HG02852 (cell line): ENCODE data around the gene C1QL1.

Experiments
- ATAC-seq: cut with Tn5 transposase; IDR thresholded peaks from one replicate; pipeline ENCODE4 v1.9.1; 2021; ENCODE audit warnings: mild to moderate bottlenecking, moderate library complexity; ENCODE audit not compliant: unreplicated experiment

Gene C1QL1

DNA sequence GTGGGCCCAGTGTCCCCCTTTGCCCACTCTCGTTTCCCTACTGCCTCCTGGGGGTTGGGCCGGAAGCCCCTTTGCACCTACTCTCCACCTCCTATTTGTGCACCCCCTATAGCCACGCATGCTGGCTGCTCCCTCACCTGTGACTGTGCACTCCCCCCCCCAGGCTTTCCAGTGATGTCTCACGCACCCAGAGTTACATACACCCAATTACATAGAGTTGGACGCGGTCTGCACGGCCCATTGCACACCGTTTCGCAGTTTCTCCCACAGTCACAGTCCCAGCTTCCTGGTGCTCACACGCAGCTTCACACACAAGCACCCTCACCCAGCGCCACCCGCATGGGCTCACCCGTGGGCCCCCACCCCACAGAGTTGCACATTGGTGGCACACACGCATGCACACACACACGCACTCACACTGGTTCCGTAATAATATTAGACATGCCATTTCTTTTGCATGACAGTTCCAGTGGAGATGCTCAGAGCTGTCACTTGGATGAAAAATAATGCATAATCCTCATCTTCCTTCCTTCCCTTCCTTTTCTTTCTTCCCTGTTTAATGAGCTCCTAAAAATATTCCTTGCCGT, 21.5 kb upstream of the C1QL1 start:
- no peak for ATAC-seq

DNA sequence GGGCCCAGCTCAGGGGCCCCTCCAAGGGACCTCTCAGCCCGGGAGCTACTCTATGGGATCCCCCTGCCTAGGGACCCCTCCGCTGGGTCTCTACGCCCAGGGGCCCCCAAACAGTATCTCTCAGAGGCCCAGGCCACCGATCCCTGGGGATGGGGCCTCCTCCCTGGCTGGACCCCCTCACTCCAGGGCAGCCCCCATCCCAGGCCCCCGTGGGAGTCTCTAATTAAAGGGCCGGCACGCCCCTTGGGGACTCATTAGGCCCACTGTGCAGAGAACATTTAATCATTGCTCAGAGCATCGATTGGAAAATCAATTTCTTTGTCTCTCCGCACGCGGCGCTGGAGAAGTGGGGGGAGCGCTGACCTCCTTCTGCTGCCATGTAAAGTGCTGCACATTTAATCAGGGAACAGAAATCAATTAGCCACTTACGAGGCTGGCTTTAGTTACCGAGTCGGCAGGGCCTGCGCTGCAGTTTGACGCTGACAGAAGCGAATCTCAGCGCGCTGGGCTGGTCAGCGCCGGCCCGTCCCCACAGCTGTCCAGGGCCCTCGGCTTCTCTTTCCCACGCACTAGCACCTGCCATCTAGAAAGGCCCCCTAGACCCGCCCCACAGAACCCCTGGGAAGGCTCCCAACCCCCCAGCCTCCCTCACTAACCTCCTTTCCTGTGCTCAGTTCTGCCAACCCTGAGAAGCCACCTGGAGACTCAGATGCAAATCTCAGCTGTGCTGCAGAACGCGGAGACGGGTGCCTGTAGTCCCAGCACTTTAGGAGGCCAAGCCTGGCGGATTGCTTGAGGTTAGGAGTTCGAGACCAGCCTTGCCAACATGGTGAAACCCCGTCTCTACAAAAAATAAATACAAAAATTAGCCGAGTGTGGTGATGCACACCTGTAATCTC, 20.2 kb upstream of the C1QL1 start:
- no peak for ATAC-seq

DNA sequence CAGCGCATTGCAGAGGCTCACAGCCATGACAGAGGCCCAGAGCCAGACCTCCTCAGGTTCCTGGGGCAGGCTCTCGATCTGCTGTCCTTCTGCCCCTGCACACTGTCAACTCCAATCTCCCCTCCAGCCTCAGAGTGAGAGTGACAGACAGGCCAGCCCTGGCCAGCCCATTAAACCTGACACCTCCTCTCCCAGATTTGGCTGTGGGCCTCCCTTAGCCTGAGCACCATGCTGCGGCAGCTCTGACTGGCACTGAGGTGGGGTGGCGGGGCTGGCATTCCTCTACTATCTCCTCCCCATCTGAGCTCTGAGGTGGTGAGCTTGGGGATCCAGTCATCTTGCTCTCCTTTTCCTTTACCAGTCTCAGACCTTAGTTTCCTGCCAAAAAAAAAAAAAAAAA, 15.5 kb upstream of the C1QL1 start:
- ATAC-seq, result no peak

DNA sequence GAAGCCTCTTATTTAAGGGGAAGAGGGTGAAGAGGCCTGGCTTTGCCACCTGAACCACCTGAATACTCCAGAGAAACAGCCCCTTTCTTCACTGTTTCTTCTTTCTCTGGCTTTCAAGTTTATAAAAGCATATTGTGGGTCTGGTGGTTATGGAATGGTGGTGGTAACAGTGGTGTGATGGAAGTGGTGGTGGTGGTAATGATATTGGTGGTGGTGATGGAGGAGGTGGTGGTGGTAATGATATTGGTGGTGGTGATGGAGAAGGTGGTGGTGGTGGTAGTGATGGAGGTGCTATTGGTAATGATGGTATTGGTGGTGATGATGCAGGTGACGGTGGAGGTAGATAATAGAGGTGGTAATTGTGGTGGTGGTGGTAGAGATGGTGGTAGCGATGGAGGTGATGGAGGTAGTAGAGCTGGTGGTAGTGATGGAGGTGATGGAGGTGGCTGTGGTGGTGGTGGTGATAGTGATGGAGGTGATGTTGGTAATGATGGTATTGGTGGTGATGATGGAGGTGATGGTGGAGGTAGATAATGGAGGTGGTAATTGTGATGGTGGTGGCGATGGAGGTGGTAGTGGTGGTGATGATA, 14.1 kb upstream of the C1QL1 start:
- ATAC-seq, result no peak

DNA sequence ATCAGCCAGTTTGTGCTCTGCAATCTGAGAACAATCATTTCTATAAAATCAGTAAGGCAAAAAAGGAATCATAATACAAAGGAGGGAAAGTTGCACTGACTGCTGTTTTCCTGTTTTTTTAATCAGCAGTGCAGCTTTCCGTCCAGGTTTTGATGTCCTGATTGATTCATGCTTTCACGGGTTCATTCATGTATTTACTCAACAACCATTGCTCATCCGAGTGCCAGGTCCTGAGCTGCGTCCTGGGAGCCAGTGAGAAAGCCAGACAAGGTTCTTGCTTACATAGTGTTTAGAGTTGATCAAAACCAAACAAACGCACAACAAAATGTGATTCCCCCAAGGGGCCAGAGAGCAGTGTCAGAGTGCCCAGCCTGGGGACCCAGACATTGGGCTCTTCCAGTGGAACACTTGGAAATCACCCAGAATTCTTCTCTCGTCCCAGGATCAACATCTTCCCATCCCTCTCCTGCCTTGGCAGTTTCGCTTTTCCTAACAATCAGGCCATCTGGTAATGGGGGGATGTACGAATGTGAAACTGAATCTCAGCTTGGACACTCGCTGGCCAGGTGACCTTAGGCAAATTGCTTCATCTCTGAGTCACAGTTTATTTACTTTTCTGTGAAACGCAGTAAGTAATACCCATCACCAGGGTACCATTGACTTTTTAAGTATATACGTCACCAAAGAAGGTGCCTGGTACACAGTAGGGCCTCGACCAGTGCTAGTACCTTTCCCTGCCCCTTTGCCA, 13.3 kb upstream of the C1QL1 start:
- no peak for ATAC-seq

DNA sequence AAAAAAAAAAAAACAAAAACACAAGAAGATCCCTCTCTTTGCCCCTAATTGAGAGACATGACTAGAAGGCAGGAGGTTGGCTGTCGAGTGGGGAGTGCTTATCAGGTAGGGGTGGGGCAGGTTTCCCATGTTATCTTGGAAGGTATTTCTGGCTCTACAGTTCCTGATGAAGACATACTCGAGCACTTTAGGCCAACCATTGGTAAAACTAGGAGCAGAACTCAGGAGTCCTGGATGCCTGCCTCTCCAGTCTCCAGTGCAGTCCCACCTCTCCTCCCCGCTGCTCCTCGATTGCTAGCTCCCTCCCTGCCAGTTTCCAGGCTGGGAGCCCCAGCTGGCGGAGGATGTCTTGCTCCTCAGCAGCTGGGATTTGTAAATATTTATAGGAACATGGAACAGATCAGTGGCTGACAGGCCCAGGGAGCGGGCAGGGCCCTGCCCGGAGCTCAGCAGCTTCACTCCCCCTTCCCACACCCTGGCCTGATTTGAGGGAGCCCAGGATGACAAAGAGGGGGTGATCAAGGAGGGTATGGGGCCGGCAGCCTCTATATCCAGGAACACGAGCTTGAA, 11.4 kb upstream of the C1QL1 start:
- no peak for ATAC-seq

DNA sequence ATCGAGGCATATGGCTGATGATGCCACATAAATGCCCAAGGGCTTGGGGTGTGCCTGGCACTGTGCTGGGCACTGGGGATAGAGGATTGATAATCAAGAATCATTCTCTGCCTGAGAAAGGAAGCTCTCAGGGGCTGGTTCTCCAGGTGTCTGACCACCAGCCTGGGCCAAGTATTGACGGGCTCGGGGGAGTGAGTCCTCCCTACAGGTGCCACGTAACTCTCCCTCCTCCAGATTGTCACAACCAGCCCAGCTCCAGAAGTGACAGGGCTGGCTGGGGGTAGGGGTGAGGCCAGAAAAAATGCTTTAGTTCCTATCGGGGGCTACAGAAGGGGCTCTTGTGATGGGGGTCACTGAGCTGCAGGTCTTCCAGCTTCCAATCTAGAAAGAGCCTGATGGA, 10.7 kb upstream of the C1QL1 start:
- ATAC-seq, result no peak

DNA sequence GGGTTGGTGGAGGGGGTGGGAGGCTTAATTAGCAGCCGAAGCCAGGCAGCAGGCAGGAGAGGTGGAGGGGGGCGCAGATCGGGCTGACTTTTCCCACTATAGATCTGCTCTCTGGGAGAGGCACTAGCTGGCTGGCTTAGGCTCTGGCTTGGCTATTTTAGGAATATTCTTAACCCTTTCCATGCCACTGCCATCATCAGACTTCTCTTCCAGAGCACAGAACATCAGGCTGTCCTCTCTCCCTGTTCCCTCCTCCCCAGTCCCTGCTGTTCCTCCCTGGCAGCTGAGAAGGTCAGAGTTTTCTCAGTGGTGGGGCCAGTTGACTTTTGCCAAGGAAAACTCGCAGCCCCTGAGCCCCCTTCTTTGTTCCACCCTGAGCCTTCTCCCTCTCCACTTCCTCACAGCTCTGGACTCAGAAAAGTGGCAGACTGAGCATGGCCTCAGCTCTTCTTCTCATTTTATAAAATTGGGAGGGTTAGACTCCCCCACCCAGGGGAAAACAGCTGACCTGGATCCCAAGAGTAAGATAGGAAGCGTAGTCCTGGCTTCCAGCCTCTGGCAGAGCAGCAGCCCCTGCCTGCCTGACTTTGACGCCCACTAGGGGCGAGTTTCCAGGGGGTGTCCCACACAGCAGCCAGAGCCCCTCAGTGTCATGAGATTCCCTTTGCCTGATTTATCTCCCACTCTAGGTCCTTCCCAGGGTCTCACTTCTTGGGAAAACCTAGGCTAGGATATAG, 9.9 kb upstream of the C1QL1 start:
- ATAC-seq, result no peak

DNA sequence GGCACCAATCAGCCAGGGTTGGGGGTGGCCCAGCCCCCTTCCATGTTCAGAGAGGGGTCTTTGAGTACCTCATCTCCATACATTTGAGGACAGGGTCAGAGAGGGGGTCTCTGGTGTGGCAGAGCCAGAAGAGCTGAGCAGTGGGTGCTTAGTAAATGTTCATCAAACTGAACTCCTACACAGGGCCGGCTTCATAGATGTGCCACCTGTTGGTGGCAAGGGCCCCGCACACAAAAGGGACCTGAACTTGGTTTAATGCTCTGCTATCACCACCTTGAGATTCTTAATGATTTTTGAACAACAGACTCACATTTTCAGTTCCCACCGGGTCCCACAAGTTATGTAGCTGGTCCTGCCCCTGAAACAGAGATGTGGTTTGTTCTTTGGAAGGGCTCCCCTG, 9.0 kb upstream of the C1QL1 start:
- no peak for ATAC-seq

DNA sequence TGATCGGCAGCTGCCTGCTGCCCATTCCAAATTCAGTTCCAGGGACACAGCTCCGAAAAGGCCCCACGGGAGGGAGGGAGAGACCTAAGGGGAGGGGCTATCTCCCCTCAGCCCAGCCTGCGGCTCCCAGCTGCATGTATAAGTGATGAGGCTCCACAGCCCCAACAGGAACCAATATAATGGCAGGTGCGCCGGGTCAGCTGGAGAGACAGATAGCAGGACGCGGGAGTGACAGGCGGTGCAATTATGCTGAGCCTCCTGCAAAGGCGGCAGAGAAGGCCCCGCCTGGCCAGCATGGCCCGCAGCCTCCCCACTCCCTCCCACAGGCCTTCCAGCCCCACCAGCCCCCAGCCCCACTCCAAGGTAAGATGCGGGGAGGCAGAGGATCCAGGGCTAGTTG, 8.1 kb upstream of the C1QL1 start:
- no peak for ATAC-seq

DNA sequence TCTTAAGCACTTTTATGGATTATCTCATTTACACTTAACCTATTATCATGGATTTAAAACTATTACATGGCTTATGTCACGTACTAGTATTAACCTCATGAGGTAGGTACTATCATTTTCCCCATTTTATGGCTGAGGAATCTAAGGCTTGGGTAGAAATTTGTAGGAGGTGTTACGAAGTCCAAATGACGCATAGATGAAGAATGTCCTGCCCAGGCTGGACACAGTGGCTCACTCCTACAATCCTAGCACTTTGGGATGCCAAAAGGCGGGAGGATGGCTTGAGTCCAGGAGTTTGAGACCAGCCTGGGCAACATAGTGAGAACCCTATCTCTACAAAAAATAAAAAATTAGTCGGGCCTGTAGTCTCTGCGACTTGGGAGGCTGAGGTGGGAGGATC, 4.8 kb upstream of the C1QL1 start:
- no peak for ATAC-seq

DNA sequence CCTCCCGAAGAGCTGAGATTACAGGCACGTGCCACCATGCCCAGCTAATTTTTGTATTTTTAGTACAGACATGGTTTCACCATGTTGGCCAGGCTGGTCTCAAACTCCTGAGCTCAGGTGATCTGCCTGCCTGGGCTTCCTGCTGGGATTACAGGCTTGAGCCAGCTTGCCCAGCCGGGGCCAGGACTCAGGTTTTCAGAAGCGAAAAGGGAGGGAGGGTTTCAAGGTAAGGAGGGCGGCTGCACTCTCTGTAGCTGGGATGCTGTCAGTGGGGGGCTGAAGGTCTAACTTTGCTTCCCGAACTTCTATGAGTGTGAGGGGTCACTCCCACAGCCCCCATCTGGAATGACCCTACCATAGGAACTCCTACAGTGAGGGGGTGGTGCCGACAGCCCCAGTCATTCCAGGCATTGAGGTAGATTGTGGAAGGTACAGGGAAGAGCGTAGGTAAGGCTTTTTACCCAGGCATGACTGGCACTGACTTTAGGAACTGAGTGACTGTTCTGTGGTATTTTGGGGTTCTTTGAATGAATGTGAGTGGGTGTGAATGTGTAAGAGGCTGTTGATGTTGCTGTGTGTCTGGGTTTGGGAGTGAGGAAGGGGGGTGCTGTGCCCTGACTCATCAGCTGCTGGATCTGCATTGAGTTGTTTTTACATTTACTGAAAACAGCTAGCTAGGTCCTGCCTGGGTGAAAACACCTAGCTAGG, 3.8 kb upstream of the C1QL1 start:
- ATAC-seq, result no peak

DNA sequence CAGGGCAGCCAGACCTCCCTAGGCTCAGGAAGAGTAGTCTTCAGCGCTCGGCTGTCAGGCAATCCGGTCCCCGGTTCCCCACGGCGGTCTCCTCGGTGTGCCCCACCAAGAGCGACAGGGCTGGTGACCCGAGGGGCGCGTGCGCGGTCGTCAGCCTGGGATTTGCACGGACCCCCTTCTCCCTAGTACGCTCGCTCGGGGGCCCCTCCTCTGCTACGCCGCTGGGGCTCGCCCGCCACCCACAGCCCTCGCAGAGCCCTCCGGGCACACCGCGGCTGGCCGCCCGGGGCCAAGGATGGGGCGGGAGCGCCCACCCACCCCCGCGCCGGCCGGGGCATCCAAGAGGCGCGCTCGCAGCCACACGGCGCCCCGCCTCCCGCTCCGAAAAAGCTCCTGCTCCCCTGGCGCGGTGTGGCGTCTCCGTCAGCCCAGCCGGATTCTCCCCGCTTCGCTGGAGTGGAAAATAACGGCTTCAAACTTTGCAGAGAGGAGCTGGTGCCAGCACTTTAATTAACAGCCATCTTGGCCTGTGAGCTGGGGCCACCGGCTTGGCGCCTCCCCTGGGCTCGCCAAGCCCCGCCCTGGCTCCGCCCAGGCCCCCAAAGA, 2.1 kb upstream of the C1QL1 start:
- no peak for ATAC-seq

DNA sequence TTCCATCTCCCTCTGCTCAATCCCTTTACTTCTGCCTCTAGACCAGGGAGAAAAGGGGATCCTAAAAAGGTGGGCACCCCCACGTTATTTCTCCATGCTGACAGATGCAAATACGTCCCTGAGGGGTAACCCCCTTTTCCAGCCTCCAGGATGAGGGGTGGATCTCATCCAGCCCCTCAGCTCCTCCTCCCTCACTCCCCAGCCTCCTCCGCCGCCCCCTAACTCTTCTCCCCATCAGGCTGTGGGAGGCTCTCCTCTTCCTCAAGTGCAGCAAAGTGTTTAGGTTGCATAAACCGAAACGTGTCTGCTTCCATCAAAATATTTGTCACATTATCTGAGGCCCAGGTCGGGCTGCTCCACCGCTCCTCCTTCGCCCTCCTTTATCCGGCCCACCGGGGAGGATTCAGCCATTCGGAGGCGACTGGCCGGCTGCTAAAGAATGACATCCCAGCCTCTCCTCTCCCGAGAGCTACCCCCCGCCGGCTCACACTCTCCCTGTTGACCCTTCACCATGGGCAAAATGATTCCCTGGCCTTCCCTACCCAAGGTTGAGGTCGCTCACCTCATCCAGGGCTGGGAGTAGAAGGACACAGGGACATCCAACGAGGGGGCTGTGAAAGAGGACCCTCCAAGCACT, 1.2 kb upstream of the C1QL1 start:
- ATAC-seq, result no peak

DNA sequence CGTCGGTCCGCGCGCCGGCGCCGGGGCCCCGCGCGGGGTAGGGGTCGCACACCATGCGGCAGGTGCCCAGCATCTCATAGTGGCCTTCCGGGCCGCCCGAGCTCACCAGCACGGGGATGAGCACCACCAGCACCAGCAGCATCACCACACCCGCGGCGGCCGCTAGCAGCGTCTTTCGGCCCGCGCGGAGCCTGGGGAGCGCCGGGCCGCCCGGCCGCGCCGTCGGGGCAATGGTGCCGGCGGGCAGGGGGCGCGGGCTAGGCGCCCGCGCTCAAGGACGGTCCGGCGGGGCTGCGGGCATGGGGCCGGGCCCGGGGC, 237 bp downstream of the C1QL1 start:
- no peak for ATAC-seq

DNA sequence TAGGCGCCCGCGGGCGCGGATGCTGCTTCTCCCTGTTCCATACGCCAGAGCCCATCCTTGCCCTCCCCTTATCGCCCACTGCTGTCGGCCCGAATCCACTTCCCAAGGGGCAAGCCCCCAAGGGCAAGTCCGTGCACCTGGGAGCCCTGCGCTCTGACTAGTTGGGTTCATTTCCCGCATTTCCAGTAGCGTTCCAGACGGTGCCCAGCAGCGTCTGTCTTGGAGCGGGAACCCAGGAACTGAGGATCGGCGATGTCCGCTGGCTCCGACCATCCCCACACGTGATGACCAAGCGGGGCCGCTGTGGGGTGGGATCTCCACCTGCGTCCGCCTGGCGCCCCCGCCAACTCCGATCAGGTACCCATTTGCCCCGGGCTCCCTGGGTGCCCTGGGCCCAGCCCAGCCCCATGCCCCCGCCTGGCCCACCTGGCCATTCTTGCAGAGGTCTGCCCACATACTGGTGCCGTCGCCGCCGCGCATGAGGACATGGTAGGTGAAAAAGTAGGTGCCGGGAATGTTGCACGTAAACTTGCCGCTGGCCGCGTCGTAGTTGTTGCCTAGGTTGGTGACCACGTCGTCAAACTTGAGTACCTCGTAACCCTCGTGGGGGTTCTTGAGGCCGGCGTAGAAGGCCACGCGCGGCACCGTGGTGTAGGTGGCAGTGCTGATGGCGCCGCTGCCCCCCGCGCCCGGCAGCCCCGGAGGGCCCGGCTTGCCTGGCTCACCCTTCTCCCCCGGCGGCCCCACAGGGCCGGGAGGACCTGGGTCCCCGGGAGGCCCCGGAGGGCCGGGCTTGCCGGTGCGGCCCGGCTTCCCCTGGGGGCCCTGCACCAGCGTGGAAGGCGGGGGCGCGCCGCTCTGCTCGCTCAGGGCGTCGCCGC, 837 bp downstream of the C1QL1 start:
- no peak for ATAC-seq

DNA sequence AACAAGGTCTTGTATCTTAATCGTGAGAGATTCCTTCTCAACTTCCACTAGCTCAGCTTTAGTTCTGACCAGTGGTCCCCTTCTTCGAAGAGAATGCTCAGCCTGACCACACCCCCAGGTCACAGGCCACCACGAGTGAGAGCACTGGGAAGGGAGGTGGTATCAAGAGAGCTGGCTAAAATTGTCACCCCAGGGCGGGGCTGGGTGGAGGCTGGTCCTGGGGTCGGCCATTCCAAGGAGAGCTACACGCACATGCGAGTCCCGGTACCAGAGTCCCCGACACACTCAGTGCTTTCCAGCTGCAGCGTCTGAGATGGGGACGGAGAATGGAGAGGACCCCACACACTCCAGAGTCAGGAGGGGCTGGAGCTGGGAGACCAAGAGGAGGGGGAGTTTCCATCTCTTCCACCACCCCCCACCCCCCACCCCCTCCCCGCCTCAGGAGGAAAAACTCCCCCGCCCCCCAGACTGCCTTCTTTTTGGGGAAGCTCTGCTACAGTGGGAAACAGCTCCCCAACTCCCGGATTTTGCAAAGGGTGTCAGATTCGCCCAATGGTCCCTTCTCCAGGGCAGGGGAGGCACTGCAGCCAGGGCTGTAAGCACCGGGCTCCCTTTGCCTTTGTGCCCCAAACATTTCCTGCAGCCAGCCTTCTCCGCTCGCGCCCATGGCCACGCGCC, 1.6 kb downstream of the C1QL1 start:
- ATAC-seq, result no peak
